Caco-2 (cell line): ENCODE measurements around the gene SNAPC4. TPM values are rescaled to one million over a fixed set of nuclear protein-coding genes. Genes with fewer than 3 reads are reported as not detected.

Experiments used
- BruUV-seq: library from RNA; stranded (reverse); fragments of 400-500 nt; replicated peaks from 2 replicates; lab custom pipeline; 2021; lab: Mats Ljungman, UMichigan
- CTCF ChIA-PET: fragments of 300-600 bp; sonication (Branson Sonifier 250); formaldehyde crosslinking; loops from one replicate; lab custom pipeline; 2022; ENCODE audit warnings: antibody characterized with exemption; lab: Charles Lee
- POLR2A ChIA-PET: fragments of 300-600 bp; sonication (Branson Sonifier 250); formaldehyde crosslinking; loops from one replicate; lab custom pipeline; 2022; ENCODE audit warnings: antibody characterized with exemption; lab: Charles Lee
- DNase-seq, 2 experiments: peaks; one replicate each; pipeline versions ENCODE4 v3.0.0 to v3.0.0-alpha.2; 2020 to 2022
- H3K27me3 ChIP-seq: replicated peaks from 2 replicates; pipeline ENCODE4 v1.6.0; 2011; ENCODE audit warnings: low read length; ENCODE audit not compliant: control insufficient read depth, insufficient read depth
- H3K36me3 ChIP-seq: 2 replicates; pipeline ENCODE4 v1.5.1; 2011; ENCODE audit warnings: low read length; ENCODE audit not compliant: control insufficient read depth, insufficient read depth
- H3K4me1 ChIP-seq: fragments of 250-450 bp; sonication (Bioruptor Pico); 2 replicates; pipeline ENCODE4 v1.5.1; 2020; ENCODE audit warnings: mild to moderate bottlenecking
- H3K4me3 ChIP-seq: 2 replicates; pipeline ENCODE4 v1.5.1; 2011; ENCODE audit warnings: low read depth, mild to moderate bottlenecking, control low read depth, low read length
- H3K9me3 ChIP-seq: fragments of 250-450 bp; sonication (Bioruptor Pico); 2 replicates; pipeline ENCODE4 v1.5.1; 2020; ENCODE audit warnings: mild to moderate bottlenecking, moderate library complexity
- H3K27ac Mint-ChIP-seq: one replicate; pipeline ENCODE4 v1.8.0; 2022; ENCODE audit warnings: mixed read lengths; ENCODE audit not compliant: unreplicated experiment
- H3K27me3 Mint-ChIP-seq: one replicate; pipeline ENCODE4 v1.8.0; 2022; ENCODE audit warnings: mixed read lengths; ENCODE audit not compliant: insufficient read depth, unreplicated experiment
- H3K36me3 Mint-ChIP-seq: one replicate; pipeline ENCODE4 v1.8.0; 2022; ENCODE audit warnings: mild to moderate bottlenecking, mixed read lengths; ENCODE audit not compliant: insufficient read depth, unreplicated experiment
- H3K4me1 Mint-ChIP-seq: one replicate; pipeline ENCODE4 v1.8.0; 2022; ENCODE audit warnings: low read depth, mixed read lengths; ENCODE audit not compliant: unreplicated experiment
- H3K4me3 Mint-ChIP-seq: one replicate; pipeline ENCODE4 v1.8.0; 2022; ENCODE audit warnings: mild to moderate bottlenecking, moderate library complexity, mixed read lengths; ENCODE audit not compliant: unreplicated experiment
- H3K9me3 Mint-ChIP-seq: one replicate; pipeline ENCODE4 v1.8.0; 2022; ENCODE audit warnings: mixed read lengths; ENCODE audit not compliant: unreplicated experiment
- CTCF ChIP-seq, 2 experiments: fragments of 200-600 bp in 1 of 2; IDR thresholded peaks; 1 replicate in 1 of 2; 2 replicates in 1 of 2; pipeline versions ENCODE4 v1.5.1 to v1.8.0; 2011 to 2022; ENCODE audit warnings: antibody characterized with exemption in 1 of 2, control low read depth in 1 of 2, inconsistent platforms in 1 of 2, low read depth in 1 of 2, low read length in 1 of 2, mild to moderate bottlenecking in 1 of 2, moderate library complexity in 1 of 2; ENCODE audit not compliant: insufficient read depth in 1 of 2, severe bottlenecking in 1 of 2, unreplicated experiment in 1 of 2
- intact Hi-C: fragments of 100-400 bp; cut with micrococcal nuclease; formaldehyde crosslinking; loops from one replicate; pipeline ENCODE4 v1.10.0; 2022; ENCODE audit not compliant: unreplicated experiment
- total RNA-seq: library from RNA; stranded (reverse); gene quantifications from 2 replicates; pipeline ENCODE4 v1.2.3, GENCODE V29; 2022

The SNAPC4 gene
- total RNA-seq, 1 experiment from 2014 or later: 15.3 TPM

DNA sequence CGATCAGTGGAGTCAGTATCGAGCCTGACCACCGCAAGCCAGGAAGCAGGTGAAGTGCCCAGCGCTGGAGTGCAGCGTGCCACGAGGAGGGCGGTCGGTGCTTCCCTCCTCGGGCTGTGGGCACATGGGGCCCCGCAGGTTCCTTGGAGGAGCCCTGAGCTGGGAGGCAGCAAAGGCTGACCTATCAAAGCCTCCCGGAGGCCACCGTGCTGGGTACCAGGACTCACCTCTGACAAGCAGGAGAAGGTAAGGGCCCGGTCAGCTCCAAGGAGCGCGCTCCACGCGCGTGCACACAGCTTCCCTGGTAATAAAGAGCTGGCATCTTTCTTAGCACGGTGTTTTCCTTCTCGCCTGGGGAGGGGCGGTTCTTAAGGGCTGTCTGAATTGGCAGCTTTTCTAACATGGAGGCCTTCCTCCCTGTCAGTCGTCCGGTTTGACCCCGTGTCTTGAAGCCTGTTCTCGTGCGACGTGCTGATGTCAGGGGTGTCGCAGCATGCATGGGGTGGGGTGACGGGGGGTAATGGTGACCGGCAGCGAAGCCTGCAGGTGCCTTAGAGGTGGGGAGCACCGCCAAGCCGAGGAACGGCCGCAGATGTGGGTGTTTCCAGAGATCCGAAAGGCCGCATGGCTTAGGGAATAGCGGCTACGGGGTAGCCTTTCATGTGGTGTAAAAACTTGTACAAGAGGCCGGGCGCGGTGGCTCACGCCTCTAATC, 23.6 kb upstream of the SNAPC4 start:
- Histone ChIP-seq H3K4me1 (no peaks in the 10 kb centered on the region), H3K9me3 (no peaks in the 10 kb centered on the region), H3K4me3 (no peak overlapping the region), H3K36me3 (peaks cover 1% of the 10 kb centered on the region; the same call in 1 of the 2 replicates), H3K27me3 (no peaks in the 10 kb centered on the region)
- H3K36me3 Mint-ChIP-seq: peaks cover 86% of the 10 kb centered on the region
- ChIA-PET POLR2A (no interaction called here), CTCF (interaction anchor here (0.6 kb wide), 1 partner anchor 22 kb away, joined by 3 read pairs; no protein-coding TSS in a partner anchor)
- intact Hi-C loops: no loop called here
- H3K27me3 Mint-ChIP-seq: no peaks in the 10 kb centered on the region
- H3K4me3 Mint-ChIP-seq: no peak overlapping the region
- no peak overlapping the region for H3K27ac Mint-ChIP-seq
- DNase-seq: no peak
- no peaks in the 10 kb centered on the region for H3K9me3 Mint-ChIP-seq
- BruUV-seq: TSS peak; percentile 62
- TF ChIP-seq CTCF (IDR thresholded peaks at IDR 0.05; ENCODE audit: insufficient read depth in 1 of 2, low read depth in 1 of 2, low read length in 1 of 2, severe bottlenecking in 1 of 2, unreplicated experiment in 1 of 2): no peak
- no peaks in the 10 kb centered on the region for H3K4me1 Mint-ChIP-seq

- no TSS peak for BruUV-seq
- Mint-ChIP-seq H3K4me1 (no peaks in the 10 kb centered on the region), H3K27me3 (no peaks in the 10 kb centered on the region), H3K4me3 (no peak overlapping the region), H3K9me3 (no peaks in the 10 kb centered on the region), H3K36me3 (peaks cover 88% of the 10 kb centered on the region), H3K27ac (no peak overlapping the region)
- Histone ChIP-seq H3K27me3 (no peaks in the 10 kb centered on the region), H3K4me3 (no peak overlapping the region), H3K4me1 (no peaks in the 10 kb centered on the region), H3K36me3 (peaks cover 3% of the 10 kb centered on the region; the same call in 1 of the 2 replicates), H3K9me3 (no peaks in the 10 kb centered on the region)
- no peak for DNase-seq
- intact Hi-C loops: no loop called here
- ChIA-PET CTCF (interaction anchor here (0.6 kb wide), 1 partner anchor 22 kb away, joined by 3 read pairs; no protein-coding TSS in a partner anchor), POLR2A (no interaction called here)
- no peak for TF ChIP-seq CTCF (IDR thresholded peaks at IDR 0.05; ENCODE audit: insufficient read depth in 1 of 2, low read depth in 1 of 2, low read length in 1 of 2, severe bottlenecking in 1 of 2, unreplicated experiment in 1 of 2)
These were observed 22.9 kb upstream of the SNAPC4 start for GRCh38 chr9:136422876-136423275.

- H3K36me3 ChIP-seq: peaks cover 3% of the 10 kb centered on the region; the same call in 1 of the 2 replicates
These were observed 21.8 kb upstream of the SNAPC4 start for GRCh38 chr9:136421791-136422190.

More at GRCh38 chr9:136421791-136422190, 21.8 kb upstream of the SNAPC4 start:
- intact Hi-C loops: no loop called here
- H3K4me1 ChIP-seq: no peaks in the 10 kb centered on the region
- ChIA-PET POLR2A (no interaction called here), CTCF (no interaction called here)
- Mint-ChIP-seq H3K4me1 (no peaks in the 10 kb centered on the region), H3K9me3 (no peaks in the 10 kb centered on the region), H3K27me3 (no peaks in the 10 kb centered on the region), H3K36me3 (peaks cover 91% of the 10 kb centered on the region), H3K27ac (no peak overlapping the region), H3K4me3 (no peak overlapping the region)
- DNase-seq: no peak
- no peaks in the 10 kb centered on the region for H3K27me3 ChIP-seq
- no TSS peak for BruUV-seq
- no peak overlapping the region for H3K4me3 ChIP-seq
- no peak for TF ChIP-seq CTCF (IDR thresholded peaks at IDR 0.05; ENCODE audit: insufficient read depth in 1 of 2, low read depth in 1 of 2, low read length in 1 of 2, severe bottlenecking in 1 of 2, unreplicated experiment in 1 of 2)
- H3K9me3 ChIP-seq: no peaks in the 10 kb centered on the region
